Liver (tissue), 9 donors: ENCODE results near the gene ATG4C. TPM values are rescaled to one million over a fixed set of nuclear protein-coding genes. Genes with fewer than 3 reads are reported as not detected.

Experiments
- DNase-seq: peaks from one replicate; pipeline ENCODE4 v3.0.0-alpha.2; 2017; ENCODE audit warnings: low spot score
- H3K27ac ChIP-seq, 2 donors: one replicate each; pipeline ENCODE4 v1.7.0; 2013; ENCODE audit warnings: inconsistent platforms in 2 of 2, low read length in 2 of 2, control low read depth in 1 of 2, low read depth in 1 of 2, mild to moderate bottlenecking in 1 of 2
- H3K27me3 ChIP-seq, 4 donors: one replicate each; pipeline versions ENCODE4 v1.6.1 to v1.7.0; 2013; ENCODE audit warnings: low read length in 3 of 4, inconsistent platforms in 1 of 4, mild to moderate bottlenecking in 1 of 4, moderate library complexity in 1 of 4; ENCODE audit not compliant: control insufficient read depth in 4 of 4, insufficient read depth in 4 of 4
- H3K36me3 ChIP-seq, 4 donors: one replicate each; pipeline versions ENCODE4 v1.6.1 to v1.7.0; 2013; ENCODE audit warnings: low read length in 3 of 4, mild to moderate bottlenecking in 3 of 4, low read depth in 1 of 4, moderate library complexity in 1 of 4; ENCODE audit not compliant: control insufficient read depth in 4 of 4, insufficient read depth in 3 of 4
- H3K4me1 ChIP-seq, 4 donors: one replicate each; pipeline versions ENCODE4 v1.6.1 to v1.7.0; 2013; ENCODE audit warnings: low read length in 3 of 4, mild to moderate bottlenecking in 3 of 4, moderate library complexity in 1 of 4; ENCODE audit not compliant: control insufficient read depth in 4 of 4, insufficient read depth in 4 of 4
- H3K4me3 ChIP-seq, 3 donors: one replicate each; pipeline versions ENCODE4 v1.6.1 to v1.7.0; 2013; ENCODE audit warnings: low read length in 3 of 3, control low read depth in 1 of 3, low read depth in 1 of 3, mild to moderate bottlenecking in 1 of 3
- H3K9ac ChIP-seq, 2 donors: one replicate each; pipeline ENCODE4 v1.7.0; 2013; ENCODE audit warnings: low read length in 2 of 2, mild to moderate bottlenecking in 2 of 2, moderate library complexity in 2 of 2, control low read depth in 1 of 2, low read depth in 1 of 2
- H3K9me3 ChIP-seq, 4 donors: one replicate each; pipeline versions ENCODE4 v1.6.1 to v1.7.0; 2013; ENCODE audit warnings: low read length in 3 of 4; ENCODE audit not compliant: control insufficient read depth in 4 of 4
- RAD21 ChIP-seq, 2 donors: IDR thresholded peaks; 2 replicates each; pipeline ENCODE4 v1.6.1; 2016; ENCODE audit warnings: antibody characterized with exemption in 2 of 2, mild to moderate bottlenecking in 2 of 2
- SP1 ChIP-seq: IDR thresholded peaks from 2 replicates; pipeline ENCODE4 v1.6.1; 2018; ENCODE audit warnings: antibody characterized with exemption, mild to moderate bottlenecking
- polyA plus RNA-seq, 2 donors: library from polyadenylated mRNA; stranded (reverse) in 1 of 2; unstranded in 1 of 2; fragments of 200-250 nt in 1 of 2; fragments of >200 nt in 1 of 2; fragmentation: Nextera tagmentation in 1 of 2; extraction: Ambion mirVana in 1 of 2; gene quantifications; one replicate each; pipeline versions ENCODE4 v1.2.1 to v1.2.3, GENCODE V29; 2013 to 2015
- total RNA-seq, 2 donors: library from RNA; depleted of rRNA; stranded (reverse); fragments of >200 nt; gene quantifications; one replicate each; pipeline ENCODE4 v1.2.3, GENCODE V29; 2014
- TF ChIP-seq, protein P1 (sequence below): IDR thresholded peaks from 2 replicates; pipeline ENCODE4 v1.6.1; 2016; ENCODE audit warnings: antibody characterized with exemption
- TF ChIP-seq, protein P2 (sequence below): fragments of 150-350 bp; IDR thresholded peaks from 2 replicates; pipeline ENCODE4 v1.5.1; 2017; ENCODE audit warnings: improper control_type of control experiment, low read depth, low read length; ENCODE audit not compliant: missing input control
- donor health status: healthy.
- donor health status: healthy.
- donor health status: healthy.
- donor health status: healthy.
- donor health status: healthy.

ATG4C gene
- total and polyA plus RNA-seq, 4 donors, result 3.8 to 8.4 (median 5.2) TPM

DNA sequence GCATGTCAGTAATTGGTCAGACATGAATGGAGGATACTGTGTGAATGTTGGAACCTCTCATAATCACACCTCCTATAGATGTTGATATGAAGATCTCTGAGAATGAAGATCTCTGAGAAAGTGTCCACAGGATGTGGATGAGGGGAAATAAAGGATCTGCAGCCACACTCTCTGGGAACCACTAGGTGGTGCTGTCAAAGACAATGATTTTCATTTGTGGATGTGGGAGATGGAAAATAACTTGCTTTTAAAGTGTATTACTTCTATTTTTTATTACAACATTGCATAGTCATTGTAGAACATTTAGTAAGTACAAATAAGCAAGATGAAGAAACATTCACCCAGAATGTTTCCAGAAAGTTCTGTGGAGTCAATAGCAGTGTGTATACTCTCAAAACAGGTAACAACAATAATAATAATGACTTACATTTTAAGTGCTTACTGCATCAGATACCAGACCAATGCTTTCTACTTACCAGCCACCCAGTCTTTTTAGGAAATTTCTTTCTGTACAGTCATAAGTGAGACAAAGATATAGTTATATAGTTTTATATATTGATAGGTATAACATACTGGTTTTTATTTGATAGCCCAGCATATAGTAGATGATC lies 128.2 kb downstream of the ATG4C start:
- no peak overlapping the region for H3K27ac ChIP-seq
- no peaks in the 10 kb centered on the region for H3K27me3 ChIP-seq
- no peak for DNase-seq
- H3K9me3 ChIP-seq, result no peaks in the 10 kb centered on the region
- no peak for TF ChIP-seq SP1
- TF ChIP-seq, protein P1, sequence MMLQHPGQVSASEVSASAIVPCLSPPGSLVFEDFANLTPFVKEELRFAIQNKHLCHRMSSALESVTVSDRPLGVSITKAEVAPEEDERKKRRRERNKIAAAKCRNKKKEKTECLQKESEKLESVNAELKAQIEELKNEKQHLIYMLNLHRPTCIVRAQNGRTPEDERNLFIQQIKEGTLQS, result no peak
- TF ChIP-seq RAD21 (IDR thresholded peaks at IDR 0.05), result peak; percentile 45 to 65
- TF ChIP-seq, protein P2, sequence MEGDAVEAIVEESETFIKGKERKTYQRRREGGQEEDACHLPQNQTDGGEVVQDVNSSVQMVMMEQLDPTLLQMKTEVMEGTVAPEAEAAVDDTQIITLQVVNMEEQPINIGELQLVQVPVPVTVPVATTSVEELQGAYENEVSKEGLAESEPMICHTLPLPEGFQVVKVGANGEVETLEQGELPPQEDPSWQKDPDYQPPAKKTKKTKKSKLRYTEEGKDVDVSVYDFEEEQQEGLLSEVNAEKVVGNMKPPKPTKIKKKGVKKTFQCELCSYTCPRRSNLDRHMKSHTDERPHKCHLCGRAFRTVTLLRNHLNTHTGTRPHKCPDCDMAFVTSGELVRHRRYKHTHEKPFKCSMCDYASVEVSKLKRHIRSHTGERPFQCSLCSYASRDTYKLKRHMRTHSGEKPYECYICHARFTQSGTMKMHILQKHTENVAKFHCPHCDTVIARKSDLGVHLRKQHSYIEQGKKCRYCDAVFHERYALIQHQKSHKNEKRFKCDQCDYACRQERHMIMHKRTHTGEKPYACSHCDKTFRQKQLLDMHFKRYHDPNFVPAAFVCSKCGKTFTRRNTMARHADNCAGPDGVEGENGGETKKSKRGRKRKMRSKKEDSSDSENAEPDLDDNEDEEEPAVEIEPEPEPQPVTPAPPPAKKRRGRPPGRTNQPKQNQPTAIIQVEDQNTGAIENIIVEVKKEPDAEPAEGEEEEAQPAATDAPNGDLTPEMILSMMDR, result peak; percentile 55
- H3K9ac ChIP-seq, result no peak overlapping the region
- no peak overlapping the region for H3K4me3 ChIP-seq
- no peaks in the 10 kb centered on the region for H3K4me1 ChIP-seq
- H3K36me3 ChIP-seq, result no peaks in the 10 kb centered on the region

Other genes starting within 250 kb of the ATG4C start
- 100 to 1,000 TPM; 121 to 162 TPM for gene ANGPTL3, start 186.6 kb upstream of the ATG4C start, total RNA-seq
- gene ANGPTL3, start 186.6 kb upstream of the ATG4C start, polyA plus RNA-seq, result 100 to 1,000 TPM; 182 to 238 TPM
- 10 to 100 TPM; 27.9 to 35.1 TPM for gene DOCK7, start 95.7 kb upstream of the ATG4C start, total RNA-seq
- 10 to 100 TPM in 1 of 2 donors, 1 to 10 TPM in 1; 5.6 to 15.5 TPM for gene DOCK7, start 95.7 kb upstream of the ATG4C start, polyA plus RNA-seq